Renal pelvis (tissue), 4 donors: Measurements from ENCODE around the gene MBLAC2. TPM values are rescaled to one million over a fixed set of nuclear protein-coding genes. Genes with fewer than 3 reads are reported as not detected.

ENCODE experiments used
- DNase-seq: peaks from one replicate; pipeline ENCODE4 v3.0.0-alpha.2; 2013
- polyA plus RNA-seq, 3 donors: library from polyadenylated mRNA; unstranded; fragments of 120-200 nt; gene quantifications; one replicate each; pipeline ENCODE4 v1.2.1, GENCODE V29; 2013; ENCODE audit not compliant: insufficient read length in 3 of 3

Gene MBLAC2
- polyA plus RNA-seq, 3 donors = 9.6 to 10.1 (median 9.6) TPM

DNA sequence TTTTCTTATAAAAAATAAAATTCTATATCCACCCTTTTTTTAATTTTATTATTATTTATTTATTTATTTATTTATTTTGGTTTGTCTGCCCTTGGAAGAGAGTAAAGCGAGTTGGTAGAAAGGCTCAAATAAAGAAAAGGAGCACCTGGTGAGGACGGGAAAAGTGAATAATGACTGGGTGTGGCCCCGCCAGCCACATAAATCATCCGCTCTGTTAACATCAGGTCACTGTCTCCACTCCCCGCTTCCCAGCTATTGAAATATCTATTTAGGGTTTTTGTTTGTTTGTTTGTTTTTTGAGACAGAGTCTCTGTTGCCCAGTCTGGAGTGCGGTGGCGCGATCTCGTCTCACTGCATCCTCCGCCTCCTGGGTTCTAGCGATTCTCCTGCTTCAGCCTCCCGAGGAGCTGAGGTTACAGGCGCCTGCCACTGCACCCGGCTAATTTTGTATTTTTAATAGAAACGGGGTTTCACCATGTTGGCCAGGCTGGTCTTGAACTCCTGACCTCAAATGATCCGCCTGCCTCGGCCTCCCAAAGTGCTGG lies 937 bp upstream of the MBLAC2 start:
- no peak for DNase-seq

DNA sequence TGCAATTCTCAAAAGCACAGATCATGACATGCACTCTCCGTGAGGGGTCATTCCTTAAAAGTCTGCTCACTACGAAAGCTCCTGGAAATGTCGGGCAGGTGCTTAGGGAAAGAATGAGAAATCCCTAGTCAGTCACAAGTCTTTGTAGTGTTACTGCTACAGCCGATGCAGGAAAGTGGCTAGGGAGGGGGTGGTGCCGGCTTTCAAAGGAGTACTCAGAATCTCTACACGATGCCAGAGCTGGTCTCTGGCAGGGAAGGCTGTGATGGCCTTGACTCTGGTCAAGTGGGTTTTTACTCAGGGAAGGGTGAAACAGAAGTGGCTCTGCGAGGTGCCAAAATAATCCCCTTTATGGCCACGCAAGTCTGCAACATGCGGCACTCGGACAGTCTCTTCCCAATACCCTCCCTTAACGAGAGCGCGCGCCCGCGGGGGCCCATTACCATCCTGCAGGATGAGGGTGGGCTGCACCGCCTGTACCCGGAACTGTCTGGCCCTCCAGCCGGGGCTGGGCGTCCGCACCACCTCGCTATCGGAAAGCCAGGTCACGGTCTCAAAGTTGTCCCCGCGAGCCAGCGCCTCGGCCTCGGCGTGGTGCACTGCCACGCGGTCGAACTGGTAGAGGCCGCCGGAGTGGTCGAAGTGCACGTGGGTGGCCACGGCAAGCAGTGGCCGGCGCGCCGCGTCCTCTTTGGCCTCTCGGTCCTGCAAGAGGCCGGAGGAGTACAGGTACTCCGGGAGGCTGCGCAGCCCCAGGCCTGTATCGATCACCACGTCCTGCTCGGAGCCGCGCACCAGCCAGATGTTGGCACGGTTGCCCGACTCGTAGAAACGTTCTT lies 956 bp downstream of the MBLAC2 start:
- DNase-seq = peak; percentile 29

DNA sequence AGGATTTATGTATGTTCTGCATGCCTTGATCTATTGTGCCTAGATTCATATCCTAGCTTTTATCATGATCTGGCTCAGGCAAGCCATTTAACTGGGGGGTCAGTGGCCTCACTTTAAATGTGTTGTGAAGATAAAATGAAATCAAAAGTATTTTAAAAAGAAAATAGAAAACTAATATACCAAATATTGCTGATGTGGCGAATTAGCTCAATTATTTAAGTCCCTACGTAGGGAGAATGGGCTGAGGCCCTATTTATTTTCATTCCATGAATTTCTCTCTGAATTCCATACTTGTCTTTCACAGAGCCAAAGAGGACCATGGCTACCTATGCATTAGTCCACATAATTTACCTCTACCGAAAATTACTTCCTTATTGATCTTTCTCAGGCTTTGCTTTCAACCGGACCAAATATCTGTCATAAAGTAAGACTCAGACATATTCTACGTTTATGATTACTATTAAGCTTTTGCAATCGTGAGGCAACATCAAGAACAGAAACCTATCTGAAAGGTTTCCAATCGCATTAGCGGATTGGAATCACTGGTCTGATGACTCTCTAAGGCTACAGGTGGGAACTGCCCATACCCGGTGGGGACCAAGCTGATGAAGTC lies 1.7 kb downstream of the MBLAC2 start:
- DNase-seq = peak; percentile 5

DNA sequence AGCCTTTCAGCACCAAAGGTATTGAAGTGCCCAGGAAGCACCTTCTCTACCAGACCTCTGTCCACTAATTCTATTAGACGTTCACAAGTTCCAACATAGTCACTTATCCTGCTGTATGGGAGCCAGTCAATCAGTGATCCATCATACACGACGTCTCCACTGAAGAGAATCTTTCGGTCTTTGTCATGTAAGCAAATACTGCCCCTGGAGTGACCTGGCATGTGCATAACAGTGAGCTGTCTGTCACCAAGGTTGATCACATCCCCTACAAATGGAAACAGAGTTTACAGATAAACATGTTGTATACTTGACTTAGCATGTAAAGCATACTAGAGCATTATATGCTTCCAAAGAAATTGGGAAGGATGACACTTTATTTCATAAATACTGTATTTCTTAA lies 13.3 kb downstream of the MBLAC2 start:
- DNase-seq = no peak

DNA sequence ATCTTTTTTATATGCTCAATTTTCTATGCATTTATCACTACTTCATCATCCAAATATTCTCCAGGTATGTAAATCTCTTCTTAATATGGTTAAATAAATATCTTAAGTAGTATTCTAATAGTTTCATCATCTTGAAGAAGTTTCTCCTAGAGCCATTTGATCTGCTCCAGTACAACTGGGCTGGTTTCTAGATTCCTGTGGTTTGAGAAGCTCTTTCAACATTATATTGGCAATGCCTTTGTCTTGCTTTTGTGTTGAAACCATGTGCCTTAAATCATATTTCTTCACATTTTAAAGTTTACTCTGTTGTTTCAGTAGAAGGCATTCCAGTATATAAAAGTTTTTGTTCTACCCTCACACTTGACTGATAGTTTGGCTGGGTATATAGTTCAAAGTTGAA lies 27.6 kb downstream of the MBLAC2 start:
- no peak for DNase-seq

DNA sequence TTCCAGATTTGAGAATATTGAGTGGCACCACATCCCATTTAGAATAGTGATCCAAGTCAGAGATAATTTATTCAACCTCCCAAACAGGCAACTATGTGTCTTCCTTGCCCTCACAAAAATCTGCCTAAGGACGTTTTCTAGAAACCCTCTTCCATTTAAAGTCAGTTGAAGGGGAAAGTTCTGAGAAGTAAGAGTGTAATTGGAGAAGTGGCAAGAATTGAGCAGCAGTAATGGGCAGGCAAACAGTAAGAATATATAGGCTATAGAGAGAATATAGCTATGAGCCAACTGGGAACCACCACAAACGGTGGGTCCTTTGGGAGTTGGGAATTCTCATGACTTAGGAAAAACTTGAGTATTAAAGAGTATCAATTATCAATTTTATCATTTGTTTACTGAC lies 33.9 kb downstream of the MBLAC2 start:
- DNase-seq = no peak

DNA sequence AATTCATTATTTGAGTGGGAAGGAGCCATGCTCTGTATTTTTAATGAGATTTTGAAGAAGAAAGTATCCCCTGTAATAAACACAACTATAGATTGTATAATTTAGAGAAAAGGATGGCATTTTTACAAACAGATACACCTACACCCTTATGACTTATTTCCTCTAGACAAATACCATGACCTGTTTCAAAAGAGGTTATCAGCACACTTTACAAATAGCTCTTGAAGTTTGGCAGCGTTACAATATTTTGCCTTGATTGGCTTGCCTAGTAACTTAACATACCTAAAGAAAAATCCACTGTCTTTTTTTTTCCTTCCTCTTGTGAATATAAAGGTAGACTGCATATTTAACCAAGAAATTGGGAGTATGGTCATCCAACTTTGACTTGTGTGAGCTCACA lies 36.5 kb downstream of the MBLAC2 start:
- DNase-seq = no peak

DNA sequence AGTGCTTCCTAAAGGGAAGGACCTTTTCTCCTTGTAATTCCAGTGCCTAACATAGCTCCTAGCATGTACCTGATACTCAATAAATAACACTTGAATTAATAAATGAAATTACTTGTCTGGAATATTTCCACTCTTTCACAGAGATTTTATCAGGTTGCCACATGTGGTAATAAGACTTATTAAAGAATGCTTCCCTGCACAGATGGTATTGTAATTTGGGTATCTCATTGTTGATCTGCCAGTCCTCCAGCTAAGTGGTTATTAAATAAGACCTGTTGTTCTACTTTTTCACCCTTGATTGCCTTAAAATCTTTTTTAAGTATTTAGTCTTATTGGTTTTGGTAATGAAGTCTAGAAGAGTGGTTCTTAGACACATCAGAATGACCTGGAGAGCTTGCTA lies 36.9 kb downstream of the MBLAC2 start:
- no peak for DNase-seq

DNA sequence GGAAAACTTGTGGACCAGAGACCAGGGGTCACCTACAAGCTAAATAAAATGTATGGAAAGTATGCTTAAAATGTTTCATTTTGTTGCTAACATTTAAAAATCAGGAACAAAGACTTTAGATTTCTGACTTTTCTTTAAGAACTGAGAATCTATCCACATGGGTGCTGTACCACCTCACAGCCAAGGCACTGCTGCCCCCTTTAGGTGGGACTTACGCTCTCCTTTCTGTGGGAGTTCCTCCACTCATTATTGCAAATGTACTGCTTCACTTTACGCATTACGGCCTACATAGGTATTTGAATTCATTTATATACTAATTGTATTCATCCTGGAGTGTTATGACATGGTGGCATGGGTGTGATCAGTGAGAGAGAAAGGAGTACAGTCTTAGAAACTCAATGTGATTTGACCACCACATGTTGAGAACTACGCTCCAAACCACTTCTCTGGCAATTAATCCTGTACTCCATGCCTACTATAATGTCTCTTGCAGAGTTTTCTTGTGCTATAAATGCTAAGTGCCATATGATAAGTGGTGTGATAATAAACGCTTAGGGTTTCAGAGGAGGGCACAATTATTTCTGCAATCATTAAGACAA lies 40.4 kb downstream of the MBLAC2 start:
- peak; percentile 20 for DNase-seq

DNA sequence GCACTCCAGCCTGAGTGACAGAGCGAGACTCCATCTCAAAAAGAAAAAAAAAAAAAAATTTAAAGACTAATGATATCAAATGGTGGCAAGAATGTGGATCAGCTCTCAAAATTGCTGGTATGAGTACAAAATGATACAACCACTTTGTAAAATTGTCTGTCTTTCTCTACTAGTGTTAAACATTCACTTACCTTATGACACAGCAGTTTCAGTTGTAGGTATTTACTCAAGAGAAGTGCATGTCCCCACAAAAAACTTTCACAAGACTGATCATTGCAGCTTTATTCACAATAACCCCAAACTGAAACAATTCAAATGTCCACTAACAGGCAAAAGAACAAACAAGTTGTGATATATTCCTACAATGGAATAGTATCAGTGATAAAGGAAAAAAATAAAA lies 50.3 kb downstream of the MBLAC2 start:
- no peak for DNase-seq

DNA sequence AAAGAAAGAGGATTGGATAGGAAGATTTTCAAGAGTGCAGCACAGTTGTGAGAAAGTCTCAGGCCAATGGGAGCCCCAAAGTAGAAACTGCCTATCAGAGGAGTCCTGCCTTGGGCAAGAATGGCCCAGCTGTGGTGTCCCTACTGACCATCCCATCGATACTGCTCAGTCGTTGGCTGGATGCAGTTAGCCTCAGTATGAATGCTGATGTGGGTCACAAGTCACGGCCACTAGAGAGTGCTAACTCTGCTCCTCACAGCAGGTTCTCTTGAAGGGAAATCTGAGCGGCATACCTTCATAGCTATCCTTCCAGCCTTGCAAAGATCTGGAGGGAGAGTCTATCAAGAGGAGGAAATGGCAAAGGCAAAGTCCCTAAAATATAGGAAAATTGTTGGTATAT lies 53.4 kb downstream of the MBLAC2 start:
- DNase-seq = no peak

DNA sequence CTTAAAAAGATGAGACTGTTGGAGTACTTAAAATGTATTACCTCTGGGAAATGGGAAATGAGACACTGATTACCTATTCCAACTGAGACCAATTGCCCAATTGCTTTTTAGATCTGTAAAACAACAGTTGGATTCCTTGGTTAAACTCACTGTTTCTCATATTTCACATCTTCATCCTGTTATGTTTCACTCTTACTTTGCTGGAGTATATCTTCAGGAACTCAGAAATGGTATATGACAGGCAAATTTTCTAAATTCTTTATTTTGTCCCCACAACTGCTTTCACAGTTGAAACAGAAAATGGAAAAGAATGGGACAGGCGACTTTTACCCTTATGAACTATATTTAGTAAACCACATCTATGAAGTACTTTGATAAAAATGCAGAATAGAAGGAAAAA lies 56.4 kb downstream of the MBLAC2 start:
- DNase-seq = no peak

DNA sequence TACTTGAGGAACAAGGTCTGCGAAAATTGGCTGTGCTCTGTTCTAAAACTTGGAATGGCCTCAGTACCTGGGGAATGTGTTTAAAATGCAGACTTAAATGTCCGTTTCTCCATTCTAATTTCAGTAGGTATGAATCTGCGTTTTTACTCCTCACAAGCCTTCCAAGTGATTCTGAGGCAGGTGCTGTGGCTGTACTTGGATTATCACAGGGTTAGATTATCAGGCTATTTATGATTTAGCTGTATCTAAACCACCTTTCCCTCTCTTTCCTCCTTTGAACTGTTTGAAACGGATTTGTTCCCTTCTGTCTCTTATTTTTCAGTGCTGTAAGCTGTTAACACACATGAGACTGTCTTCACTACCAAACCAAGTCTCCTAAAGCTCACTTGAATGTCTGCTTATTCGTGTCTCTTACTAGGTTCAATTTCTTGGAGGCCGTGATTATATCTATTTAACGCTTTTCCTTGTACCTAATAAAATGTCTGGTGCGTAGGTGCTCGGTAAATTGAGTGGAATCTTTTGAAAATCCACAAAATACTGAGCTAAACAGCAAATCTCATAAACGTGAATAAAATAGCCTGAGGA lies 64.3 kb downstream of the MBLAC2 start:
- peak; percentile 28 for DNase-seq

DNA sequence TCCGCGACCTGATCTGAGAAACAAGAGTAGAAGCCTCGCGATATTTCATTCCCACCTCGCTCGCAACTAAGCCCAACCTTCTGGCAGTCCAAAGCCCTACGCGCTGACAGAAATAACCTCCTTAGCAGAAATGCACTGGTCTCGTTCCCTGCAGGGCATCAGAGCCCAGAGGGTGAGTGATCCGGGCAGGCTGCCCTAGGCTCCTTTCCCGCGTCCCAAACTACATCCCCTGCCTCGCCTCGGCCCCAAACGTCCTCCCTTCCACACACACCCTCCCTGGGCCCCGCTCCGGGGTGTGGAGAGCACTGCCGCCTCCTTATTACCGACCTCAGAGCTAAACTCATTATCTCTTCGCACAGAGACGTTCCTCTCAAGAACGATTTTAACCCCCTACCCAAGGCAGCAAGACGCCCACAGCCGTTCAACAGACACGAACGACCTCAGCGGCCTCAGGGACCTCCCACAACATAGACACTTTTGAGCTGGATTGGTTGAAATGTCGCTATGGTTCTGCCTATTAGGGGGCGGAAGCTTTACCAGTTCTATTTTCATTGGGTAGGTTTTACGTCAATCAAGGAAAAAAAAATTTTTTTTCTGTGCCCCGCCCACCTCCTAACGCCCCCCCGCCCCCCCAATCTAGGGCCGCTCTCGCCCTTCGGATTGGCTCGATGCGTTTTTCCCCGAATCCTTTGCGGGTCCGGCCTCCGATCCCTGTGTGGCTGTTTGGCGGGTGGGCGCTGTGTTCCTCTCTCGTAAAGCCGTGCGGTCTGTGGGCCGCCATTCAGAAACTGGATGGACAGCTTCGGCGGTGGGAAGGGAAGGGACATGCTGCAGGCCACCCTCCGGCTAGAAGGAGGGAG lies 65.0 kb downstream of the MBLAC2 start, which contains the start of gene CETN3:
Gene CETN3 (minus strand): TSS at position 439 of the 860 bp plus-strand sequence. CDS start 95 bp downstream, at position 344.
- DNase-seq = peak; percentile 96

DNA sequence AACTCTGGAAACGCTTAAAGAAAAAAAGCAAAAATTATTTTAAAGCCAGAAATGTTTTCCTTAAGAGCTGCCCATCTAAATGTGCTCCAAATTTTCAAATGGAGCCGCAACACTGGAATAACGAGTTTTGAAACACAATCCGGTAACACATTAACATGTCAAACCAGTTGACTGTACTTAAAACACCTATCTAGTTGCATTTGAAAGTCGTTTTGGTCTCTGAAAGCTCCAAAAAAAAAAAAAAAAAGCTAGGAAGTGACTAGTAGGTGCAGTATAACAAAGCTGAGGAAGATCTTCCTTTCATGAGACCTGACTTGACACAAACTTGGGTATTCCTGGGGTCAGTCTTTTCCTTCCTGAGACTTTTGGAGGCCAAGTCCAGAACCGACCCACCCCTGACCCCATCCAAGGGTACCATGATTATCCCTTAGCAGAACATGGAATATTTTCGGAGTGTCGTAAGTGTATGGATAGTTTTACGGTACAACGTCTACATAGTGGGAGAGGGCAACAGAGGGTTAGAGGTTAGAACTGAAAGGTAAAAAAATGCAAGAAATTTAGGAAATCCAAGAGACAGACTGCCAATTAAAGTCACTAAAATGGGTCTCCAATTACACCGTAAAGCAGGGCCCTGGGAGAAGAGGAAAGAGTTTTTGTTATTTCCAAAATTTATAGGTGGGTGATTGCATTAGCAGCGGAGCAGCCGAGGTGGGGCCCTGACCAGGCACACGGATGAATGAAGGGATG lies 65.8 kb downstream of the MBLAC2 start:
- DNase-seq = peak; percentile 24

Other genes starting within 250 kb of the MBLAC2 start
- 10 to 100 TPM; 65.8 to 70.9 (median 69.0) TPM for gene CETN3, start 65.0 kb downstream of the MBLAC2 start, polyA plus RNA-seq
- gene POLR3G, start 93 bp upstream of the MBLAC2 start, polyA plus RNA-seq = 1 to 10 TPM; 2.7 to 3.5 (median 3.3) TPM
- 10 to 100 TPM; 24.7 to 31.2 (median 28.2) TPM for gene LYSMD3, start 54.8 kb upstream of the MBLAC2 start, polyA plus RNA-seq
- gene ADGRV1, start 84.0 kb upstream of the MBLAC2 start, polyA plus RNA-seq = 10 to 100 TPM; 11.3 to 15.4 (median 14.0) TPM